ENCODE measurements around the gene SCGB1A1. TPM values are rescaled to one million over a fixed set of nuclear protein-coding genes. Genes with fewer than 3 reads are reported as not detected.
A peak's percentile ranks its signal among the peaks of the same experiment; 100 is the strongest.
"Not testable (repeated sequence)": the region's sequence is repeated elsewhere in the genome, so short reads cannot be mapped to it uniquely, and the experiment has no call there.

The SCGB1A1 gene
- not detected for polyA plus RNA-seq (2013, experiment 1 of 2; ENCODE audit: insufficient read length)
- polyA plus RNA-seq (2013, experiment 2 of 2; ENCODE audit: insufficient read length), result not detected

- no peak for DNase-seq
Observed at GRCh38 chr11:62418733-62419132, at the start of gene SCGB1A1. Gene SCGB1A1 (plus strand): TSS chr11:62419033. CDS start chr11:62419096, 63 bp downstream.

GRCh38 chr11:62370743-62371440 lies 47.9 kb upstream of the SCGB1A1 start:
- no peak for DNase-seq

- DNase-seq, result no peak
Observed at GRCh38 chr11:62372871-62373270, 46.0 kb upstream of the SCGB1A1 start.

- DNase-seq, result no peak
Observed at GRCh38 chr11:62373464-62374119, 45.2 kb upstream of the SCGB1A1 start.

GRCh38 chr11:62374801-62375200 lies 44.0 kb upstream of the SCGB1A1 start:
- no peak for DNase-seq

GRCh38 chr11:62378459-62379063 lies 40.3 kb upstream of the SCGB1A1 start:
- DNase-seq, result peak; percentile 36

GRCh38 chr11:62379586-62379985 lies 39.2 kb upstream of the SCGB1A1 start:
- not testable (repeated sequence) for DNase-seq

GRCh38 chr11:62380821-62381245 lies 38.0 kb upstream of the SCGB1A1 start:
- peak; percentile 65 for DNase-seq

- DNase-seq, result no peak
Observed at GRCh38 chr11:62383822-62384221, 35.0 kb upstream of the SCGB1A1 start.

- DNase-seq, result not testable (repeated sequence)
Observed at GRCh38 chr11:62386083-62386482, 32.8 kb upstream of the SCGB1A1 start.

- no peak for DNase-seq
Observed at GRCh38 chr11:62387381-62387780, 31.5 kb upstream of the SCGB1A1 start.

GRCh38 chr11:62388999-62389398 lies 29.8 kb upstream of the SCGB1A1 start:
- DNase-seq, result no peak

GRCh38 chr11:62390237-62390636 lies 28.6 kb upstream of the SCGB1A1 start:
- DNase-seq, result no peak

GRCh38 chr11:62390722-62391121 lies 28.1 kb upstream of the SCGB1A1 start:
- no peak for DNase-seq

GRCh38 chr11:62391642-62392425 lies 27.0 kb upstream of the SCGB1A1 start:
- no peak for DNase-seq

GRCh38 chr11:62392506-62392905 lies 26.3 kb upstream of the SCGB1A1 start:
- DNase-seq, result no peak

- DNase-seq, result no peak
Observed at GRCh38 chr11:62393061-62393611, 25.7 kb upstream of the SCGB1A1 start.

GRCh38 chr11:62393735-62394134 lies 25.1 kb upstream of the SCGB1A1 start:
- DNase-seq, result no peak

- peak; percentile 83 for DNase-seq
Observed at GRCh38 chr11:62394825-62395538, 23.9 kb upstream of the SCGB1A1 start.

- DNase-seq, result no peak
Observed at GRCh38 chr11:62395885-62396551, 22.8 kb upstream of the SCGB1A1 start.
